NCI-H1436 treated with DMSO at 0.1 percent for 48 hours (cell line): Measurements from ENCODE around the gene SLC6A5.

ENCODE experiments used
- DNase-seq: peaks from one replicate; lab custom pipeline; 2025; lab: John Stamatoyannopoulos, UW

SLC6A5 gene

GRCh38 chr11:20620988-20621387 is 21.6 kb downstream of the SLC6A5 start:
- DNase-seq: no peak

- no peak for DNase-seq
These were observed 22.3 kb downstream of the SLC6A5 start for GRCh38 chr11:20621679-20622078.

DNA sequence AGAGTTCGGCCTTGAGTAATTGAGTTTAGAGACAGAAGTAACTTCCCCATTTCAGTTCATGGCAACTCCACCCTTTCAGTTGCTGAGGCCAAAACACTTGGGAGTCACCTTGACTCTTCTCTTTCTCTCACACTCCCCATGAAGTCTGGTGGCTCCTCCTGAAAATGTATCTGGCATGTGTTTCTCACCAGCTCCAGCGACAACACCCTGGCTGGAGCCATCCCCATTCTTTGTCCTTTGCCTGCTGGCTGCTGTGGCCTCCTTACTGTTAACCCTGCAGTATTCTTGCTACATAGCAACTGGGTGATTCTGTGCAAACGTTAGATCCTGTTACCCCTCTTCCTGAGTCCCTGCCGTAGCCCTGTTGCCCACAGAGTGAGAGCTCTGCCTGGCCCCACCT is 23.8 kb downstream of the SLC6A5 start:
- no peak for DNase-seq

DNA sequence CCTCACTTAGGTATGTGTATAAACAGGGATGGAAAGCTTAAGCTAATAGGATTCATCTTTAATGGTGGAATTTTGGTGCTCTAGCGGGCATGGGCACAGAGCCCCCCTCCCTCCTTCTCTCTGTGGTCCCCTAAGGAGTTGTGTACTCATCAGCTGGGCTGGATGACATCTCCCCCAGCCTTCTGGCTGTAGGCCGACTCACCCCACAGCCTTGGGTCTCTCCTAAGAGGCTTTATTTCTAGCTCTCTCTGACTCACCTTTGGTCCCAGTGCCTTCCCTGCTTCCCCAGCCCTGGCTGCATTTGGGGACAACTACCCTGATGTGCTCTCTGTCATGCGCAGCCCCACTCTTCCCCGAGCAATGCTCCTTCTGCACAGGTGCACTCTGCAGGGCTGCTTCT is 26.9 kb downstream of the SLC6A5 start:
- no peak for DNase-seq

- DNase-seq: no peak
These were observed 27.6 kb downstream of the SLC6A5 start for GRCh38 chr11:20627026-20627425.

GRCh38 chr11:20627701-20628100 is 28.3 kb downstream of the SLC6A5 start:
- no peak for DNase-seq

- no peak for DNase-seq
These were observed 32.2 kb downstream of the SLC6A5 start for GRCh38 chr11:20631519-20632168.

DNA sequence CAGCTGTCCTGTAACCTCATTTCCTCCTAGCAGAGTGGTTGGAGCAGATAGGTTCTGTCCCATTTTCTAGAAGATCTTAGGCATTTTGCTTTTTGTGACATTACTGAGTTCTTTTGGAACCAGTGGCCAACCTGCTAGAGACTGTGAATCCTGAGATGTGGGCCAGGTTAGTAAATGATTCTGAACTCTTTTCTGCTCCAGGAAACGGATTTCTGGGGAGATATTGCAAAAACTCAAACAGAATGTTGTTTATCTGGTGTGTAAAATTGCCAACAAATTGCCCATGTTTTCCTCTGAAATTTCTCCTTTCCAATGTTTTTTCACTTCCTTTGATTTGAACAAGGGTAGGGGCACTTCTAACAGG is 32.7 kb downstream of the SLC6A5 start:
- no peak for DNase-seq

- no peak for DNase-seq
These were observed 34.6 kb downstream of the SLC6A5 start for GRCh38 chr11:20634044-20634443.

- no peak for DNase-seq
These were observed 35.4 kb downstream of the SLC6A5 start for GRCh38 chr11:20634781-20635180.

- DNase-seq: no peak
These were observed 38.7 kb downstream of the SLC6A5 start for GRCh38 chr11:20638074-20638473.

DNA sequence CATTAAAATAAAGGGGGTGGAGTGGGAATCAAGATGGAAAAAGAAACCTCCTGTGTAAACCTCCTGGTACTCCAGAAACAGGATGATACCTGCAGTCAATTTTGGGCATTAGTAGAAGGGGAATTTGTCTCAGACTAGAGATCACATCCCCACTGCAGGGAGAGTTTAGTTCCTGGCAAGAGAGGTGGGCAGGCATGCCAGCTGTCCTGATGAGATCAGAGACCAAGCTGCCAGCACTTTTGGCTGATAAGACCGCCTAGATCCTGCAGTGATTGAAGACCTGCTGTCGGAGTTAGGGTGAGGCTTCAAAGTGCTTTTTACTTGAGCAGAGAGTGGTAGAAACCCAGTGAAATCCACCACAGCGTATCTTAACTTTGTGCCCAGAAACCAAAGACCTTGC is 40.3 kb downstream of the SLC6A5 start:
- DNase-seq: no peak

DNA sequence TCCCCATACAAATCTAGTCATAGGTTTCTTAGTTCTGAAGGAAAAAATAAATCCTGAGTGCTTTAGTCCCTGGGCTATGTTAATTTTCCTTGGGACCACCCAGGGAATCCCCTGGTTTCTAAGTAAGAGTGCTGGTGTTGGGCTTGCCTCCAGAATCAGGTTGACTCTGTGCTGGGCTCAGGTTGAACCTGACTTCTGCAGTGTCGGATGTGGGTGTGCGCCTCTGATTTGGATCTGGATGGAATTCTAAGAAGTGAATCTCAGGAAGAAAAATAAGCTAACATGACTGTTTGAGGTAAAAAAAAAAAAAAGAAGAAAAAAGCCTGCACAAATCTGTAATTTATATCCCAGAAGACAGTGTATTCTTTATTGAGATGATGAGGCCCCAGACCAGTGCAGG is 41.0 kb downstream of the SLC6A5 start:
- no peak for DNase-seq

- no peak for DNase-seq
These were observed 45.0 kb downstream of the SLC6A5 start for GRCh38 chr11:20644360-20644759.

- DNase-seq: no peak
These were observed 48.7 kb downstream of the SLC6A5 start for GRCh38 chr11:20647976-20648565.

- DNase-seq: no peak
These were observed 52.9 kb downstream of the SLC6A5 start for GRCh38 chr11:20652150-20652806.

DNA sequence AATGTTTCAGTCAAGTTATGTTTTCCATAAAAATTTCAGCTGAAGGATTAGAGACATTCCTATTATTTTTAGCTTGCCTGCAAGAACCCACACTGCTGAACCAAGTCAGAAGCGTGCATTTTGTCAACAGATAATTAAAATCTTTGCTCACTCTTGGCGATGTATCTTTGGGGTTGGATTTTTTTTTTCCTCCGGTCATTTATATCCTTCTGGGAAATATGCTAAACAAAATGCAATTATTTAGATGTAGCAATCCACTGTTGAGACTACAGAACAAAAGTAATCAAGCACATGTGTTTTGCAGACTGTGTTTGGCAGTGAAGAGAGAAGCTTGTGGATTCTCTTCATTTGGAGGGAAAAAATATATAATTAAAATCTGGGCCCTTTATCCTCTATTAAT is 54.6 kb downstream of the SLC6A5 start:
- no peak for DNase-seq

- DNase-seq: peak; percentile 25
These were observed 57.5 kb downstream of the SLC6A5 start for GRCh38 chr11:20656901-20657300.

GRCh38 chr11:20658135-20658534 is 58.7 kb downstream of the SLC6A5 start:
- no peak for DNase-seq

GRCh38 chr11:20661445-20661844 is 62.0 kb downstream of the SLC6A5 start:
- DNase-seq: no peak

- no peak for DNase-seq
These were observed 62.4 kb downstream of the SLC6A5 start for GRCh38 chr11:20661850-20662249.

DNA sequence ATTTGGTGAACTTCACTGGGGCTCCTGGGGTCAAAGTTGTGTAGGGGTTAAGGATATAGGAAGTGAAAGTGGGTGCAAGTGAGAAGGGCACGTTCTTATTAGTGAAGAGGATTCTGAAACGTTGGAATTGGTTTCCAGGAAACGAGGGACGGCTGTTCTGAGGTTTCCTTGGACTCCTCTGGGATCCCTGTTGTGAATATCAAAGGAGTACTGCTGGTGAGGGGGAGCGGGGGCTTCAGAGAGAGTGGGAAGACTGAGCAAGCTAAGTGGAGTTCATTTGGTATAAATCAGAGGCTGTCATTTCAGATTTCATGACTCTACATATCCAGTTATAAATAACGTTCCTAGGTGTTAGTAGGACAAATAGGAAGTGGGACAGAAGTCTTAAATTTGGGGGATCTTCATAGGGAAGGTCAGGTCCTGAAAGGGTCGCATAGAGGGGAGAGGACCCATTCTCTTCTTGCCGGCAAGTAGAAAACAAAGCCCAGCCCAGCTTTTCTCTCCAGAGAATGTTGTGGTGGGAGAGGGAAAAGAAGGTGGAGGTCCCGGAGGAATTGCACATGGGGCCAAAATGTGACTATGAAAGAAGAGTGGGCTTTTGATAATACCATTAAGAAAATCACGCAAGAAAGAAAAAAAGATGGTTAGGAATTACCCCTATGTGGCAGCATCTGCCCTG is 68.9 kb downstream of the SLC6A5 start:
- no peak for DNase-seq
